HG03066 (cell line): ENCODE measurements around the gene C11orf54.

Experiments
- ATAC-seq: cut with Tn5 transposase; IDR thresholded peaks from one replicate; pipeline ENCODE4 v1.9.1; 2021; ENCODE audit warnings: low read depth; ENCODE audit not compliant: unreplicated experiment

Gene C11orf54

DNA sequence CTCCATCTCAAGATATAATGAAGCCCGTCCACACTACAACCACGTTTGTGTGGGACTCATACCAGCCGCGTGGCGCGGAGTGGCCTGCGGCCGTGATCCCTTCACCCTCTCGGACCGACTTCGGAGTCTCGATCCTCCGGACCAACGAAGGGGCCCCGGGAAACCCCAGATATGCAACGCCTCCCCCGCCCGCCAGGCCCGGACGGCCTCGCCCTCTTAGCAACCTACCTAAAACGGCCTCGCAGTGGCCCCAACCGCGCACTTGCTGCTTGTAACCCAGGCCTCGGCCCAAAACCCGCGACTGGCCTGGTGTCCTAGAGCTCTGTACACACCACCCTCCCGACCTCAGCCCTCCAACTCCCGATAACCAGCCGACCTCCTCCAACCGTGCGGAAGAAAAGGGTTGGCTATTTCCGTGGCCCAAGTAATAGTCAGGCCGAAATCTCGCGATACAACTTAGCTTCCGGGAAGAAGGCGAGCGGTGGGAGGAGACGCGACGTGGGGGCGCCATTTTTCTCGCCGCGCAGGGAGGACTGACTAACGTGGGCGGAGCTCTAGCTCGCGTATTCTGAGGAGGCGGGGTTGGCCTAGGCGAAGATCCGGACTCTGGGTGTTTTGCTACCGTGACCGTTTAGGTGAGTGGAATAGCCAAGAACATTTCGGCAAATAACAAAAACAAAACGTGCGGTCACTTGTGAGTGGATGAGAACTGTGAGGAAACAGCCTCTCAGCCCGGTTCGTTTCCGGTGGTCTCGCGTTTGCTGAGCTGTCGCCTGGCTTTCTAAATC is at the start of gene C11orf54, which contains the start of gene TAF1D:
C11orf54 (plus strand) TSS at position 579 of the 788 bp plus-strand sequence. CDS start 5,722 bp downstream, outside the sequence.
TAF1D (minus strand) TSS at position 402 of the 788 bp plus-strand sequence. CDS start 2,191 bp downstream, outside the sequence.
- peak; percentile 86 for ATAC-seq

DNA sequence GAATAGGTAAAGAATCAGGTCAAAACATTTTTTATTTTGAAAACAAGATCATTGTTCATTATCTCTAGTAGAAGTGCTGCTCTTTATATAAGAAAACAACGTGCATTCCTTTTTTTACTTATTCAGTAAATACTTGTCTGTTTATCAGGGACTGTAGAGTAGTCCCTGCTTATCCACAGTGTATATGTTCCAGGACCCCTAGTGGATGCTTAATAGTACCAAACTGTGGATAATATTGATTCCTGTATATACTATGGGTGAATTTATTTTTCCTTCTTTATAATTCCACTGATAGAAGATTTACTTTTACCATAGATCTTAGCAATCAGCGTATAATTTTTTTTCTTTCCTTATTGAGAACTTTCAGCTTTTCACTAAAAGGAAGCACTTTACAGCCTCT is 47.4 kb upstream of the C11orf54 start:
- ATAC-seq, result no peak

DNA sequence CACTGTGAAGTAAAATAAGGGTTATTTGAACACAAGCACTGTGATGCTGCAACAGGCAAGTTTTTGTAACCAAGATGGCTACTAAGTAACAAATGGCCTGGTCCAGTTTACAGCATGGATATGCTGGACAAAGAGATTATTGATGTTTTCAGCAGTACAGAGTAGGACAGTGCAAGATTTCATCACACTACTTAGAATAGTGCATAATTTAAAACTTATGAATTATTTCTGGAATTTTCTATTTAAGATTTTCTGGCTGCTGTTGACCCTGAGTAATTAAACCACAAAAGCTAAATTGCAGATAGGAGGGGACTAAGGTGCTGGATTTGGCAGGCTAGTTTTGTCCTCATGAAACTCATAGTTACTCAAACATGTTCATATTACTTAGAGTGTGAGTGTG is 46.9 kb upstream of the C11orf54 start:
- ATAC-seq, result no peak

DNA sequence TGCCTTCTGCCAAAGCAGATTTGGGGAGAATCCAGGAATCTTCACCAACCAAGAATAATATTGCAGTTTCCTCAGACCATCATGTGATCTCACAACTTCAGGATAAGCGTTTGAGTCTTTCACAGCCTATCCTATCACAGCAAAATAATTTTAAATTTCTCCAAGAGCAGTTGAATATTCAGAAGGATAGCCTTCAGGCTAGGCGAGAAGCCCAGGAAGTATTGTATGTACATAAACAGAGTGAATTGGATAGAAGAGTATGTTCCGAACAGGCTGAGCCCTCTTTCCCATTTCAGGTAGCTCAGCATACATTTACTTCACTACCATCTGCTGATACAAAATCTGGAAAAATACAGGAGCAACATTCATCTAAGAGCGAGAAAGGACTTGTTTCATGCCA is 43.9 kb upstream of the C11orf54 start:
- ATAC-seq, result no peak

DNA sequence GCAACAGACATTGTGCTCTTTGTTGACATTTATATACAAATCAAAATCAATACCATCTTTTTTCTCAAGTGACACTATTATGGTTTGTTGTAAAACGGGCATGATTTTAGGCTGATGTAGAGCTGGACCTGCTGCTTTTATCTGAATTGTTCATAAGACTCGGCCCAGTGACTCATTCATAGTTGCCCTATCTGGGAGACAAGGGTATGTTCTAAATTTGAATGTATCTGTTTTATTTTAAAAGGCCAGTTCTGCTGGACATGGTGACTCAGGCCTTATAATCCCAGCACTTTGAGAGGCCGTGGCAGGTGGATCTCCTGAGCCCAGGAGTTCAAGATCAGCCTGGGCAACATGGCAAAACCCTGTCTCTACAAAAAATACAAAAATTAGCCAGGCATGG is 40.6 kb upstream of the C11orf54 start:
- no peak for ATAC-seq

DNA sequence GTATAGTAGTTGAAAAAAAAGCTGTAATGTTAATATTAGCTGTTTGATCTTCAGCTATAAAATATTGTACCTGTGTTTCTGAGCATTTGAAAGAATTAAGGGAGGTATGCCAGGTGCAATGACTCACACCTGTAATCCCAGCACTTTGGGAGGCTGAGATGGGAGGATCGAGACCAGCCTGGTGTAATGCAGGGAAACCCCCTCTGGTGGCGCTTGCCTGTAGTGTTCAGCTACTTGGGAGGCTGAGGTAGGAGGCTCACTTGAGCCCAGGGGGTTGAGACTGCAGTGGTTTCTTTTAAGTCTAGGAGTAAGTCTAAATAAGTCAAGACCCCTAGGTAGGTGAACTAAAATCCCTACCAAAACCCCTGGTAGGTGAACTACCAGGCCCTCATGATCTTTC is 37.2 kb upstream of the C11orf54 start:
- no peak for ATAC-seq

DNA sequence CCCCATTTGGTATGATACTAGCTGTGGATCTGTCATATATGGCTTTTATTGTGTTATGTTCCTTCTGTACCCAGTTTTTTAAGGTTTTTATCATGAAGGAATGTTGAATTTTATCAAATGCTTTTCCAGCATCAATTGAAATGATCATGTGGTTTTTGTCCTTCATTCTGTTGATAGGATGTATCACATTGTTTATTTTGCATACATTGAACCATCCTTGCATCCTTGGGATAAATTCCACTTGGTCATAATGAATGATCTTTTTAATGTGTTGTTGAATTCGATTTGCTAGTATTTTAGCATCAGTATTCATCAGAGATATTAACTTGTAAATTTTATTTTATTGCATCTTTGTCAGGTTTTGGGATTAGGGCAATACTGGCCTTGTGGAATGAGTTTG is 31.2 kb upstream of the C11orf54 start:
- no peak for ATAC-seq

DNA sequence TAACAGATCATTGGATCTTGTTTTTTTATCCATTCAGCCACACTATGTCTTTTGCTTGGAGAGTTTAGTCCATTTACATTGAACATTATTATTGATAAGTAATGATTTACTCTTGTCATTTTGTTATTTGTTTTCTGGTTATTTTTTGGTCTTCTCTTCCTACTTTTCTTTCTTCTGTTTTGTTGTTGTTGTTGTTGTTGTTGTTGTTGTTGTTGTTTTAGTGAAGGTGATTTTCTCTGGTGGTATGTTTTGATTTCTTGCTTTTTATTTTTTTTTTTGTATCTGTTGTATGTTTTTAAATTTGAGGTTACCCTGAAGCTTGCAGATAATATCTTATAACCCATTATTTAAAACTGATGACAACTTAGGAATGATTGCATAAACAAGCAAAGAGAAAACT is 28.8 kb upstream of the C11orf54 start:
- ATAC-seq, result no peak

DNA sequence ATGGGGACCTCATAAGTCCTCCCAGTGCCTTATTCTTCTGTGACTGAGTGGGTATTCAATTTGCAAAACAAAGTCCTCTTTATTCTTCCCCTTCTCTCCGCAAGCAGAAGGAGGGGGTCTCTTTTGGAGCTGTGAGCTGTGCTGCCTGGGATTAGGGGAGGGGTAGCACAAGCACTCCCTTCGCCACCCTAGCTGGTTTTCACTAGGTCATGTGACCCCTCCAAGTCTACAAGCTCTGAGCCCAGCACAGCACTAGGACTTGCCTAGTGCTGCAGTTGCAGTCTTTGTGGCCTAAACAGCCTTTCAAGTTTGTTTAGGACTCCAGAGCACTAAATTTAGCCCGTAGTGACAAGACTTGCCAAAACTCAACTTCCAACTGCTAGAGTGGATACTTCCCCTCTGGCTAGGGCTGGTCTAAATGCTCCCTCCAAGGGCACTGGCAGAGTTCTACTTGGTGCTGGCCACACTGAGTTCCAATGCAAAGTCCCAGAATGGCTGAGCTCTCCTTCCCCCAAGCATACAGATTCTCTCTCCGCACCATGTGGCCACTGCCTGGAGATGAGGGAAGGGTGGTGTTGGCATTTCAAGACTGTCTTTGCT is 25.6 kb upstream of the C11orf54 start:
- ATAC-seq, result no peak

DNA sequence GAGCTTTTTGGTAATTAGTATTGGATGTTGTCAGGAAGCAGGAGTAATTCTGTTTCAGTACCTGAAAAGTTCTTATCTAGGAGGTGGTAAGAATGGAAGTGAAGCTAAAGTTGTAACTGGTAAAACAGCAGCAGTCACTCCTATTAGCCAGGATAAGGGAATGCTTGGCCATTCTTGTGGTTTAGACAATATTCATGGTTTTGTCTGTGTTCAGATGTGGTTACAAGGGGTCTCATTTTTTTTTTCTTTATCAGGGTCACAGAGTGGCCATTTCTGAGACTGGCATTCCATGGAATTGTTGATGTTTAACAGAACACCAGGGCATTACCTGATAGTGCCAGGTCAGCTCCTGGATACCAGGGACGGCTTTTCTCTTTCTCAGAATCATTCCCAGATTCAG is 24.0 kb upstream of the C11orf54 start:
- ATAC-seq, result no peak

DNA sequence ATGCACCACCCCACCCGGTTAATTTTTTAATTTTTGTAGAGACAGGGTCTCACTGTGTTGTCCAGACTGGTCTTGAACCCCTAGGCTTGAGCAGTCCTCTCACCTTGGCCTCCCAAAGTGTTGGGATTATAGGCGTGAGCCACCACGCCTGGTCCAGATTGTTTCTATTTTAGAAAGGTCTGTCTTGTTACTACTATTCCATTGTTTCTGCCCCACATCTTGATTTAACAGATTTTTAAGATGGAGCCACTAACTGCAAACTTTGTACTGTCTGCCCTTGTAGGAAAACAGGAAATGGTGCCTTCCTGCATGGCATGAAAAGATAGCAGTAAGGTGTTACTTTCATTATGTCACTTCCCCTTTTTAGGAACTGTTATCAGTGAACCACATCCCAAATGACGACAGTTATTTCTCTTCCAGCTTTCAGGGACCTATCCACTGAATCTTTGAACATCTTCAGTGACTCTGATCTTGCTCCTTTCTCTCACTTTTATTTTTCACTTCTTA is 23.4 kb upstream of the C11orf54 start:
- peak; percentile 87 for ATAC-seq

DNA sequence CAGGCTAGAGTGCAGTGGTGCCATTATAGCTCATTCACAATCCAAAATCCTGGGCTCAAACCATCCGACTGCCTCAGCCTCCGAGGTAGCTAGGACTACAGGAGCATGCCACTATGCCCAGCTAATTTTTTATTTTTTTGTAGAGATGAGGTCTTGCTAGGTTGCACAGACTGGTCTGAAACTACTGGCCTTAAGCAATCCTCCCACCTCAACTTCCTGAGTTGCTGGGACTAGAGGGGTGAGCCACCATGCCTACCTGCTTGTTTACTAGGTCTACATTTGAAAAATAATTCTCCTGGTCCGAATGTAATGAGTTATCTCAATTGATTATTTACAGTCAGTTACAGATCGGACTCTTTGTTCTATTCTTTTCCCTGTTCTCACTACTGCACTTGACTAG is 22.2 kb upstream of the C11orf54 start:
- ATAC-seq, result no peak

DNA sequence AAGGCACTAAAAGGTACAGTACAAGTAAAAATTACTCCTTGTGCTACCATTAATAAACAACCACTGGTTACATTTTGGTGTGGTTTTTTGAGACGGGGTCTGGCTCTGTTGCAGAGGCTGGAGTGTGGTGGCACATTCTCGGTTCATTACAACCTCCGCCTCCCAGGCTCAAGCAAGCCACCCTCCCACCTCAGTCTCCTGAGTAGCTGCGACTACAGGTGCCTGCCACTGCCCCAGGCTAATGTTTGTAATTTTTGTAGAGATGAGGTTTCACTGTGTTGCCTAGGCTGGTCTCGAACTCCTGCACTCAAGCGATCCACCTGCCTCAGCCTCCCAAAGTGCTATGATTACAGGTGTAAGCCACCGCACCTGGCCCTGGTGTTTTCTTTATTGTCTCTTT is 20.9 kb upstream of the C11orf54 start:
- ATAC-seq, result no peak

DNA sequence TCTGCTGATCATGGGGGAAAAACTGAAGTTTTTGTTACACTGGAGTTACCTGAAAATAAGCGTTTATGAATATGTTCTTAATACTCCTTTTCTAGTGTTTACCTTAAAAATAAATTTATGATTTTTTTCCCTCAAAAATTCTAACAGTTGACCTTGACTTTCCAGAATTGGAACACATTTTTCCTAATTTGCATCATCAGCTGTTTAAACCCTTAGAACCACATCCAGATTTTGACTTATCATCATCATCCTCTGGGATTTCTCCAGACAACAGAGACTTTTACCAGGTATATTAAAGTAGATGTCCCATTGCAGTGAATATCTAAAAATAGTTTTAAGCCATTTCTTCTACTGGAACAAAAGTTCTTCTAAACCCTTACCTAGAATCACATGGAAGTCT is 17.4 kb upstream of the C11orf54 start:
- ATAC-seq, result no peak

DNA sequence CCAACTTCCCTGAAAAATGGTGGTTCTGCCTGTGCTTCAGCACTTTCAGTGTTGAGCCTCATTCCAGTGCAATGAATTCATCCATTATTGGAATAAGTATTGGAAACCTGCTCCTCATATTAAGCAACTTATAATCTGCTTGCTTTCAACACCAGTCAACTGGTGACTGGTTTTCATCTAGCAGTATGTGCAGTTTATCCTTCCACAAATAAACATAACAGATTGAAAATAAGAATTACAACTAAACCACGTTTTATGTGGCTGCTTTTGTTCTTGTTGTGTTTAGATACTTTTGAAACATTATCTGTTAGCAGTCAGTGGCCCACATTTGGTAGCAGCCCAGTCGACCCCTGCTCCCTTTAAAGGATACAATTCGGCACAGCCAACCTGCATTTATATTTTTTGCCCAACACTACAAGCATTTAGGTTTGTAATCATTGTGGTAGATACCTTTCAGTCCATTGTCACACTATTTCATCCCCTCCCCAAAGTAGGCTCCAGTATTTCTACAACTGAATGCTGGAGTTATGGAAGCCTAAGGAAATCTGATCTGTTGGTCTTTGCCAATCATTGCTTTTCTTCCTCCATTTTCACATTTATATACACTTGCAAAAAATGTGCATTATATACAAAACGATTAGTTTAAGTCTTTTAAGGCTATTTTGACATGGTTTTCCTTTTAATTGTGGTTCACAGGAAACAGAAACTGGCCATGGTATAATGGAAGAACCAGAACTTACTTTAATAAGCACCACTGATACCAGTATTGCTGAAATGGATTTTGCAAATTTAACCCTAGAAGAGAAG is 13.3 kb upstream of the C11orf54 start:
- no peak for ATAC-seq

DNA sequence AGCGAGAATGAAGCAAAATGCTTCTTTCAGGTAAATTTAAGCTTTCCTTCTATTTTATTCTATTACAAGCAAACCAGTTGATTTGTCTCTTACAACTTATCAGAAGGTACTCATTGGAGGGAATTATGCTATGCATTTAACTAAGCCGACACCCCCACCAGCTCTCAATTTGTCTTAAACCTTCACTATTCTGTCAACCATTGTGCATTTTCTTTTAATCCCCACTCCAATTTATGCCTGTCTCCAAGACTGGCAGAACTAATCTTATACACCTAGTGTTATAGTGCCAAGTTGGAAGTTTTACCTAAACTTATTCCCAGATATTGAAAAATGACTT is 12.7 kb upstream of the C11orf54 start:
- no peak for ATAC-seq

DNA sequence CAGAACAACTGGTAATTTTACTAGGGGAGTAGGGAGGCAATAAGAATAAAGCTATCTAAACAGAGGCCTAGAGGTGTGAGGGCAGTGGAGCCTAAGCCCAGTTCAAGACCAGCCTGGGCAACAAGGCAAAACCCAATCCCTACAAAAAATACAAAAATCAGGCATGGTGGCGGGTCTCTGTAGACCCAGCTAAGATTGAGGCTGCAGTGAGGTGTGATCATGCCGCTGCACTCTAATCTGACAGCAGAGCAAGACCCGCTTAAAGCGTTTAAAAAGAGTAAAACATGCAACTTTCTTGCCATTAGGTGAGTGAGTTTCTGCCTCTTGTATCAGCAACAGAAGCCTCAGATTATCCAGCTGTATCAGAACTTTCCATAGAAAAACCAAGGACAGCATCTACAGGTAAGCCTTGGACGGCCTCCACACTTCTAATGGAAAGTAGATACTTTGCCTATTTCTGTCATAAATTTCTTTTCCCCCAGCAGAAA is 12.3 kb upstream of the C11orf54 start:
- no peak for ATAC-seq

DNA sequence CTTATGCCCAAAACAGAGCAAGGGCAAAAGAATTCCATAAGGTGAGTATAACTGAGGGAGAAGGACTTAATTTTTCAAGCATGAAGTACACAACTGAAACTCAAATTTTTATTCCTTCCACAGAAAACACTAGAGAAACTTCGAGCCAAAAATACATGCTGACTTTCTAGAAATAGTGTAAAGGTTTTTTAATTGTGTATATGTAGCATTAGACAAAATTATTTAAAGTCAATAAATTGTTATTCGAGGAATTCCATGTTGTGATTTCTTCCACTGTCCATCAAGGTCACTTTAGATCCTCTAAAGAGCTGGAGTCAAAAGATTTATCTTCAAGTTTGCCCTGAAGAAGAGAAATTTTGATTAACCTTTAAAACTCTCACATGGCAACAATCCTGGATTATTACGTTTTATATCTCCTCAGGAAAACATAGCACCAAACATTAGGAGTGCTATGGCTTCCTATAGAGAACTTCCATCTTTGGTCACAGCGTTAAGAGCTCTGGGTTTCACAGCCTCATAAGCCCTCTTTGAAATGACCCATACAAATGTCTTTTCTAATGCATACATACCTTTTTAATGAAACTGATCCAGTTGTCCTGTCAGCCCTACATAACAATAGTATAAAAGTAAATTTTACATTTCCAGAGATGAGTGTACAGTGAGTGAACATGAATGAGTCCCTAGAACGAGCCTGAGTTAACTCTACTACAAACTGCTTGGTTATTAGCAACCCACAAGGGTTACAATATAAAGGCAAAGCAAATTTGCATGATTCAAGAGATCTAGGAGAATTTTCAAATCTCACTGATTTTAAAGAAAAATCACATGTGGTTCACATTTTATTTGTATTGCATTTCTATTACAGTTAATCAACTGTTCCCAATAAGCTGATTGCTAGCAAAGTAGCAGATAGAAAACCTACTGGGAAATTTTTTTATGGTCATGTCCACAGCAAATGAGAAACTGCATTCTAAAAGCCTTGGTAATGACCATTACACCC is 11.1 kb upstream of the C11orf54 start:
- no peak for ATAC-seq

DNA sequence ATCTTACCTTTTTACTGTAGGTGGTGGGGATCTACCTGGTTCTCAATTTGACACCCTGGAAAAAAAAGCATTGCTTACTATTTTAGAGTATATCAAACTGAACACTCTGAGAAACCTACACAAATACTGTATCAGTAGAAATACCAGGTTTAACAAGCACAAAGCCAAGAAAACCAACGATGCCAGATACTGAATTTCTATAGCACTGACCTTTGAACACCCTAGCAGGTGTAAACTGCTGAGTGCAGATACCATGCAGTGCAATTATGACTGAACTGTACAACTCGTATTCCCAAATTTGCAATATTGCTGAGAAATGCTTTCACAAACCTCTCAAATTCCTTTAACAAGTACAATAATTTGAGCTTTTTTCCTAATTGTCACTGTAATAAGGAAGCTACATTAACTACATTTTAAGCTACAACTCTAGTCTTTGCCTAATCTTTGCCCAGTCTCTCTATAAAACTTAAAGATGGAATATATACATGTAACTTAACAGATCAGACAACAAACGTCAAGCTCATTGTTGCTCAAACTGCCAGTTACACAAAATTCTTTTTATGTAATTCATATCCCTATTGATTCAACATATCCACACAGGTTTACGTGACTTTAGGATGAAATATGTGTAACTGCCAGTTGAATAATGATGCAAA is 9.1 kb upstream of the C11orf54 start:
- ATAC-seq, result no peak
